HG02840 (cell line): Measurements from ENCODE around the gene OPN5.
A peak's percentile ranks its signal among the peaks of the same experiment; 100 is the strongest.

Experiments used
- ATAC-seq: cut with Tn5 transposase; IDR thresholded peaks from one replicate; pipeline ENCODE4 v1.9.1; 2021; ENCODE audit warnings: mild to moderate bottlenecking, moderate library complexity, moderate number of reproducible peaks; ENCODE audit not compliant: unreplicated experiment, low FRiP score

Gene OPN5

DNA sequence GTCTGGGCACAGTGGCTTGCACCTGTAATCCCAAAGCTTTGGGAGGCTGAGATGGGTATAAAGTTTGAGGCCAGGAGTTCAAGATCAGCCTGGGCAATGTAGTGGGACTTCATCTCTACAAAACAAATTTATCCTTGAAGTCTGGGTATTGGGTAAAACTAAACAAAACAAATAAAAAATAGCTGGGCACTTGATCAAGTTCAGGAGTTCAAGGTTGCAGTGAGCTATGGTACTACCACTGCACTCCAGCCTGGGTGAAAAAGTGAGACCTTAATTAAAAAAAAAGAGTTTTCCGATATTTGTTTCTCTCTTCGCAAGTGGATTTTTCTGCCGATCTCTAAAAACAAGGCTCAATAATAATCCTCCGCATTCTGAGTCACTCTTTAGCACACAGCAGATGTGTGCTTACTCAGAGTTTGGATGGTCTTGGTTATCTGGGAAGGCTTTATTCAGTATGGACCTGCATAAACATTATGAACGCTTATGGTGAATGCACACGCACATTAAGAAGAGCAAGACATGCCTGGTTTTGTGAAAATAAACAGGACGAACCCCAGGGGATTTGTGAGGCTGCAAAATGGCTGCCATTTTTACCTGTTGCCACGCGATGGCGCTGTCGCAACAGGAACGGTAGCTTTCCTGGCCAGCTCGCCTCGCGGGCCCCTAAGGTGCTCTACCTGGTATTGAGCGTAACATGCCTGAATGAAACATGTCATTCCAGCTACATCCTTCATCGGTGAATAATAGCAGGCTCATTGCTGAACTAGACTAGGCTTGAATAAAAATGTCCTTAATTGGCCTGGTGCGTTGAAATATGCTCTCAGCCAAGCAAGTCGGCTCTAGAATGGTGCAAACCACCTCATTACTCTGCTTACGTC lies 6.0 kb downstream of the OPN5 start:
- ATAC-seq: peak; percentile 82

DNA sequence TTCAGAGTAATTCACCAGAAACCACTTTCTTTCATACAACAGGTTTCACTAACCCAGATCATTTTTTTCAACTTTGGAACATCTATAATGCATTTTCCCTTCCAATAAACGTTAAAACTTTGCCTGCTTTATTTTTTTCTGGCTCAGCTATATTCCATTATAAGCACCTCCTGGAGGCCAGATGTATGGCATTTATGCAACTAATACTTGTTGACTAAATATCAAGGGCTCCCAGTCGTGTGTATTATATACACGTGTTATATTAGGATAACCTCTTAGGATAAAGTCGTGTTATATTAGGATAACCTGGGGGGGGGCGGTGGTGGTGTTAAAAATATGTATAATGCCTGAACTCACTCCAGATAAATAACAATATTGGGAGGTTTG lies 6.7 kb downstream of the OPN5 start:
- no peak for ATAC-seq

DNA sequence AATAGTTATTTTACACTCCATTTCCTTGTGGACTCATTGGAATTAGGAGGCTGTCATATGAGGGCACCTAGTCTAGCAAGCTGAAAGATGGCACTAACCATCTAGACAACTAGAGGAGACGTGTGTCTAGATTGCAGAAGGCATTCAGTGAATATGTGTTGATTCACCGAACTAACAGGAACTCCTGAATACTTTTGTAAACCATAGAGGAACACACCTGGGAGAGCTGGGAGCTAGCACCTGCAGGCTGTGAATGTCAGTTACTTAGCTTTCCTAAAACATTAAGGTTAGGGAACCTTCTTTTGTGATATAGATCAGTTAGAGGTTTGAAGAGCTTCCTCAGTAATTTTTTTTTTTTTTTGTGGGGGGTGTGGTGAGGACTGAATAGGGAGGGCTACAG lies 7.7 kb downstream of the OPN5 start:
- no peak for ATAC-seq

DNA sequence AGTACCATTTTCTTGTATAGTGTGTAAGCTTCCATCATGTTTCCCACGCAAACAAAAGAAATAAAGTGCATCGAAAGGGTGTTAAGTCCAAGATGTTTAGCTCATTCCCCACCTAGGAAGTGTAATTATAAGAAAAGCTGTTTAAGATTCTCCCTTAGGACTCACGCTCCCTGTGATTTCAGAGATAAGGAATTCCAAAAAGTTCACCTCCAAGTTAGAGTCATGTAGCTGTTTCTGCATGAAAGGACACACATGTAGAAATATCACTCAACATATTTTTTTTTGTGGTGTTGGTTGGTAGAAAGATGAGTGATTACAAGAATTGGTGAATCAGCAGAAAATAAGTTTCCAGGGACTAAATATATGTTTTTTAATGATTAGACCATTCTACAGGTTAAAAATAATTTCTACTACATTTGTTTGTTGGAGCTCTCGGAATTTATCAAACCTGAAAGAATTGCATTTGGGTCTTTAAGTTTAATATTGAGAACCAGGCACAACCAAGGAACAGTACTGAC lies 10.4 kb downstream of the OPN5 start:
- ATAC-seq: no peak

DNA sequence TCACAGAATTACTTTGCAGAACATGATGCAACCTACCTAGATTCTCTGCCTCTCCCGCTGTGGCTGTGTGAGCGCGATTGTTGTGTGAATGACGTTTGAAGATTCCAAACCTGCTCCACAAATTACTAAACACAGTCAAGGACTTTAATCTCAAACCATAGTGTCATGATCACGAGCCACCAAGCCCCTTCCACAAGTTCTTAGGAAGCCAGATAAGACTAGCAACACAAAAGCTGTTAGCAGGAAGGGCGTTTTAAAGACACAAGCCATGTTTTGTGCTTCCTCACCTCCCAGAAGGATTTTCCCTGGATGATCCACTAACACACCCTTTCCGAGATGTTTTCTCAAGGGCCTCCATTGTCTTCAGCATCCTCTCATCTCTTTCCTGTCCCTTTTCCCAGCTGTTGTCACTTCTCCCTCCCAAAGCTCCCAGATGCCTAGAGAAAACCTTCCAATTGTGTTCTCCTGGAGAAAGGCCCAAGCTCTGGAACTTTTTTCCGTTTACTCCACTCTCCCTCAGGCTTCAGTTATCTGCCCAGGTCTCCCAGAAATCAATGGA lies 12.8 kb downstream of the OPN5 start:
- ATAC-seq: no peak

DNA sequence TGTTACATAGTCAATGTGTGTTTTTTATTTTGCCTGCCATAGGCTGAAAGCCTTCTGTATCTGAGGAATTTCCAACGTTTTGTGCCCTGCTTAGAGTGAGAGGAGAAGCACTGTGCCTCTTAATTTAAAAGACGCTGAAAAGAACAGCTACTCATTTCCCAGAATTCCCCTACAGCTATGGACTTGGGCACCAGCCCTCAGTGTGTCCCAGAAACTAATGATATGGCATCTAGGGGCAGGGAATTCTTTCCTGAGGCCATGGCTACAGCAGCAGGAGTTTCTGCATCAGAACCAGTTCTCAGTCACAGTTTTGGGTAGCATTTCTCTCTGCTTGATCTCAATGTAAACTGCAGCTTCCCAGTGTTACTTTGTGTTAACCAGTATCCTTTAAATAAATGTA lies 20.2 kb downstream of the OPN5 start:
- no peak for ATAC-seq

DNA sequence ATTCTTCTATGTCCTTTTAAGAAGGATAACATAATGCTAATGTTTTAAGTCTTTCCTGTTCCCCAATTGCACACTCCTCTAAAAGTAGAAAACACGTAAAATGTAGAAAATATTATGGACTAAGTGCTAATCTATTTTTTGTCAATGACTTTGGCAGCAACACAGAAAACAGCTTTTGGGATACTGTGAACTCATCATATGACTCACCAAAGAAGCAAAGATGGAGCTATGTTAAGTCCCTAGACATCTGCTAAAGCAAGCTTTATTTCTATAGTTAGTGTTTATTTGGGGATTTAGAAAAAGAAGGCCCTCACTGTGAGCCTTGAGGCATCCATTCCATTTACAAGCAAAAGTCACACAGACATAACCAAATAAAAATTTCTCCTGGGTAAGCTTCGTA lies 23.0 kb downstream of the OPN5 start:
- ATAC-seq: no peak

DNA sequence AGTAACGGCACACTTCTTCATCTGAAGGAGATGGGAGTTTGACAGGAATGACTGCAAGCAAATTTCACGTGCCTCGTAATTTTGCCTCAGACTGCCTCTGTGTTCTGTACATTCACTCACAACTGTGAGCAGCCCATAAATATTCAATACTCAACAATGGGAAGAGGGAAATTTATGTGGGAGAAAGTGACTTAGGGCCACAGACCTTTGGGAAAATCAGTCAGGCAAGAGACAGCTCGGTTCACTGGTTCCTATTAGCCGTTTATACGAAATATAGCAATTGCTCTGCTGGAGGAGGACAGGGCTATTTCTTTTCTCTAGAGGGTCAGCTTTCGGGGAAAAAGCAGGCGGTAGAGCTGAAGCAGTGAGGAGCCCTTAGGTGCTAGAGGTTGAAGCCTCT lies 28.0 kb downstream of the OPN5 start:
- ATAC-seq: no peak

DNA sequence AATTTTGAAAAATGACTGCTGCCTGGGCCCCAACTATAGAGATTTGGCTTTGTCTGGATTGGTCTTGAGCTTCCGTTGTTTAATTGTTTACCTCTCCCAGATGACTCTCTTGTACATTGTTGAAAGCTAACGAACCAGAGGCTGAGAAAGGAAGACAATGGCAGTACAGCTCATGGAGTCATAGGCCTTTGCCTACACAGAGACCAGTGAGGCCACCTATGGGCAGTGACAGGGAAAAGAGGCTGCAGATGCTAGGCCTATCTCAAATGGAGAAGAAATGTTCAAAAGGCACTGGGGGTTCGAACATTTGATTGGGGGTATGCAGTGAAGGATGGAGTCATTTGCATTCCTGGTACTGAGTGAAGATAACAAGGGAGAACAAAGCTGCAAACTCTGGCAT lies 29.1 kb downstream of the OPN5 start:
- ATAC-seq: no peak

DNA sequence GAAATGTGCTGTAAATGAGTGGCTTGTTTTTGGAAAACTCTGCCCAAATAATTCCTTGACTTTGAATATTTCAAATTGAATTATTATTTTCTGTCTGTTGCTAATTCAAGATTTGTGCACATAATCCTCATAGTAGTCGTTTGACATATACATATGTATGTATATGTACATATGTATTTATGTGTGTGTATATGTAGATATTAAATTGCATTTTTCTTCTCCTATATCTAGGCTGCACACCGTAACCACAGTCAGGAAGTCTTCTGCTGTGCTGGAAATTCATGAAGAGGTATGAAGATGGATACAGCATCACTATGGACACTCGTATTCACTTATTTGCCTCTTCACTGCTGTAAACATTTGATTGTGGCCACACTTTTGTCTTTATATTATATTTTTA lies 29.6 kb downstream of the OPN5 start:
- ATAC-seq: no peak

DNA sequence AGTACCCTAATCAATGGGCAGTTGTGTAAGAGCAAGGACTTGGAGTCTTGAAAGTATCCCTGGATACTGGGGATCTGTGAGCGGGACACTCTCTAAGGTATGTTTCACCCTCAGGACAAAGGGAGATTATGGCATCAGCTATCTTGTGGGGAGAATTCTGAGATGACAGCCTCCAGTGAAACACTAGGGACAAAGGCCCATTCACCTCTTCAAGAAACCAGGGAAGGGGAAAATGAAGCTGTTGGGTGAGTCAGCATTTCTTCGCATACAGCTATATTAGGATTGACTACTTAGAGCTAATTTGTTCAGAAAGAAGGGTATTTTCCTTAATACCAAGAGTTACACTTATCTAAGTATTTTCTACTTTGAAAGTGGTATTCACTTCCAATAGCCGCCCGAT lies 35.9 kb downstream of the OPN5 start:
- no peak for ATAC-seq

DNA sequence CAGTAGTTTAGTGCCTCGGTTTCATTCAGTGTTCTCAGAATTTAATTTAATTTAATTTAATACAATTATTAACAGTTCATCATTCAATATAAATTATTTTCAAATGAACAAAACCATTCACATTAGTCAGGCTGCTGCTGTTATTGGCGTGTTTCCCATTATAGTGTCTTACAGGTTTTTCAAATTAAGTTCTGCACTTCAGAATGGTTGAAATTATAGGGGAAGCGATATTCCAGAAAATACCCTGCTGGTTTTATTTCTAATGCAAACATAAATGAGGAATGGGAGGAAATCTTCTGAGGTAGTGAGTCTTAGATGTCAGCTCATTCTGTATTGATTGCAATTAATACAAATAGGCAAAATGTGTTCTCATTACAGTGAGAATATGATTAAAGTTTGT lies 37.6 kb downstream of the OPN5 start:
- ATAC-seq: no peak

DNA sequence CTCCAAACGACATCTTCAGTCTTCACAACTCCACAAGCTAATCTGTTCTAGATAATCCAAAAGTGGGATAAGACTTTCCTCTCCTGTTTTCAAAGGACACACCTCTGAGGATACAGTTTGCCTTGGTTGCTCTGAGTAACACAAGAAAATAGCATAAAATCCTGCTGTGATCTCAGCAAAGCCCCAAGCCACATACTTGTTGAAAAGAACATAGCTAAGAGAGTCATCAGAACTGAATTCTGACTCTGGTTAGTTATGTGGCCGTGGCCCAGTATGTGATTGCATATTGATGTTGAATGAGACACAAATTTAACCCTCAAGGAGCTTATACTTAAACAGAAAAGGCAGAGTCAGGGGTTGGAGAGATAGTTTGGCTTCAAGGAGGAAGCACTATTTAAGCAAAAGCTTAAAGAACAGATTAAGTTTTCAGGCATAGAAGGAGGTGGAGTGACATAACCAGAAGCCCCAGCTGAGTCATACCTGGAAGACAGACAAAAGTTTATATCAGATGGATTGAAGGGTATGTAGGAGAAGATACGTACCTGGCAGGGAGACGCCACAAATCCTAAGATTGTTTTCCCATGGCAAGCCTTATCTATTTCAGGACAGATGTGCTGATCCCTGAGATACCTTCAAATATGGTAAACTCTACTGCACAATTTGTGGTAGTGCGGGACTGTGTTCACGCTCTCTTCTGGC lies 41.2 kb downstream of the OPN5 start:
- no peak for ATAC-seq

DNA sequence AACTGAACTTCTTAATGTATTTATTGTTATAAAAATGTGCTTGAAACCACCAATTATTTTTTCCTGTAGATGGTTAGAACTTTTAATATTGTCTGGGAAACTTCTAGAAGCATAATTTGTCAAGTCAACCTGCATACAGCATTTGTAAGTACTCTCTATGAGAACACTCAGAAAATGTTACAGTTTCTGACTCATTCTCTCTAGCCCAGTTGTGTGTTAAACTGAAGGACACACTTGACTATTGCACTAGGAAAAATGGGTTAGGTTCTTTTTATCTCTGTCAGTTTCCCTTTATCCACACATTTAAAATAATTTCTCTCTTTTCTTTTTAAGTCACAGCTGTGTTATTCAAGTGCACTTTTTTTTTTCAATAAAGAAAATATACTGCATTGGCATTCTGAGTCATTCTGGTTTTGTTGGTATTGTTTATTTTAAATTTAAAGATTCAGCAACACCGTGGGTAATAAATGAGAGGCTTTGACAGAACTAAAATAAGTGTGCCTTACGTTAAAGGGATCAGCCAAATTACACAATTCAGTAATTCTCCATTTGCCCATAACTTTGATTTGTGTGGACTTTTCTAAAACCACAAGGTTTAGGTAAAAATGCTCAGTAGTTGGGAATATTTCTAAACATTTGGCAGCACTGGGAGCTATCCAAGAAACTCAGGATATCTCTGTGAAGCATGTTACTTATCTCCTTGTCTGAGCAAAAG lies 50.7 kb downstream of the OPN5 start:
- ATAC-seq: no peak

DNA sequence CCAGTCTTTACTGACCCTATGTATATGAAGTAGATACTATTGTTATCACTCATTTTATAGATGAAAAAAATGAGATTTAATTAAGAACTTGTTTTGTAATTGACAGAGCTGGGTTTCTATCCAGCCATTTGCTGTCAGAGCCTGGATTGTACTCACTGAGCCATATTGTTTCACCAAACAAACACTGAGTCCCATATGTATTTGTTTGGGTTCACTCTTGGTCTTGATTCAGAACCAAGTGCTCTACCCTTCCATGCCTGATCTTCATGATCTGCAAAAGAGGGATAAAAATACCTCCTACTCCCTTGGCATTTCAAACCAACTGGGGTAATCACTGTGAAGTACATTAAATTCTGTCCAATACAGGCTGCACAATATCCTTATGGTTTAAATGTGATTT lies 52.4 kb downstream of the OPN5 start:
- no peak for ATAC-seq

DNA sequence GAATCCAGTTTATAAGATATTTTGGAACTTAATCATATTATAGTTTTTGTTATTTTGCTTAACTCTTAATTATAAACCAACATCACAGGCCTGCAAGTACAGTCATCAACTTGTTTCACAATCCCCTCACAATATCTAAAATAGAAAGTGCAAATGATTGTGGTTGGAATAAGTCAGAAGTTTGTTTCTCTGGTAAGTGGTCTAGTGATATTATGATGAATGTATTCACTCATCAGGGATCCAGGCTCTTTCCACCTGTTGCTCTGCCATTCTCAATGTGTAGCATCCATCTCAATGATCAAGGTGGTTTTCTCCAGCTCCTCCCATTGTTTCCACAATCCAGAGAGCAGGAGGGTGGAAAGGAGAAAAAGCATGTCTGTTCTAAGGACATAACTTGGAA lies 54.2 kb downstream of the OPN5 start:
- no peak for ATAC-seq

DNA sequence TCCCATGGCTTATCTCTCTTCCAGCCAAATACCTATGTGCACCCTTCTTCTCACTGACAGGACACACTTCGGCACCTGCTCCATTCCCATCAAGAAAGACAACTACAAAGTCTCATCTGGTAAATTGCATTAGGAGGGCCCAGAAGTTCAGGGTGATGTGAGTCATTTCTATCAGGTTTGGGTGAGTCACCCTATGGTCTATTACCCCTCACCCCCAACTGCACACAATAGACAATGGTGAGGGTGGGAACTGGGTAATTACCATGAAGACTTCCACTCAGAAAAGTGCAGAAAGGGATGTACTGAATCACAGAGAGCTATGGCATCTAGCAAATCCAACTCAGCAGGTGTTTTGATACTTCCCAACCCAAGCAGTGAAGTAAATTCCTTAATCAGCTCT lies 54.8 kb downstream of the OPN5 start:
- no peak for ATAC-seq

DNA sequence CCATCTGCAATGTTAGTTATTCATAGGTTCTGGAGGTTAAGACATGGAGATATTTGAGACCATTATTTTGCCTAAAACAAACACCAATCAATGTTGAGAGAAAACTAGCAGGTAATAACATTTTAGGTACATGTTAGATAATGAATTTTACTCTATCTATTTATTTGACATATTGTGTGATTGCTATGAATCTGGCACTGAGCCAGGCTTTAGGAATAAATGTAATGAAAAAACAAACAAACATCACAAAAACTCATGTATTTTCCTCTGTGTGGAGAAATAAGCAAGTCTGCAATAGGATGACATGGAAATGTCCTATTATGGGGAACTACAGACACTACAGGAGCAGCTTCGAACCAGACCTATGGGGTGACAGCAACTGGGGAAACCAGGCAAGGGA lies 57.8 kb downstream of the OPN5 start:
- ATAC-seq: no peak

DNA sequence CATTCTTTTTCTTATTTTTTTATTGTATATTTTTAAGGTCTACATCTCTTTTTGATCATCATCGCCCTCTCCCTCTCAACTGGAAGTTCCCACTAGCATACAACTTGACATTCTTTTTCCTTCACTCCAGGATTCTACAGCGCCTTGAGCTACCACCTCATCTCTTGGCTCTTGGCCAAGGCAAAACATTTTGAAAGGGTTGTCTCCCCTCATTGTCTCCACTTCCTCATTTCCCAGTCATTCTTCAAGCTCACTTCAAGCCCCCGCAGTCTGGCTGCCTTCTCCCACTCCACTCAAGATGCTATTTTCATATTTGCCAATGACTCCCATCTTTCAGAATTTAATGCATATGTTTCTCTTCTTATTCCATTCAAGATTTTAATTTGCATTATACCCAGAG lies 63.0 kb downstream of the OPN5 start:
- ATAC-seq: no peak

DNA sequence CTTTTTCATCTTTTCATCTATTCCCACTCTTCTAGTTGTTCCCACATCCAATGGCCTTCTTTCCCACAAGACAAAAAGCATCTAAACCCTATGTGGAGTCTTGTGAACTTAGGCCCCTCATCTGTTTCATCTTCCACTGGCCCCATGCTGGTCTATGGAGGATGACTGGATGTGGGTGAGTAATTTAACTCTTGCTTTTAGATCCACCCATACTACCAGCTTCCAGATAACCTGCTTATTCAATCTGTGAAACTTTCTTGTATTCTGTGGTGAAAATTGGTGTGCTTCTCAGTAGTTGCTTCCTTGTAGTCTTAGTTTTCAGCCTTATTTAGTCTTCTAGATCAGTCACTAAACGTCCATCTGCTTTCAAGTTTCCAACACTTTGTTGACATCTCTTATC lies 64.9 kb downstream of the OPN5 start:
- no peak for ATAC-seq

DNA sequence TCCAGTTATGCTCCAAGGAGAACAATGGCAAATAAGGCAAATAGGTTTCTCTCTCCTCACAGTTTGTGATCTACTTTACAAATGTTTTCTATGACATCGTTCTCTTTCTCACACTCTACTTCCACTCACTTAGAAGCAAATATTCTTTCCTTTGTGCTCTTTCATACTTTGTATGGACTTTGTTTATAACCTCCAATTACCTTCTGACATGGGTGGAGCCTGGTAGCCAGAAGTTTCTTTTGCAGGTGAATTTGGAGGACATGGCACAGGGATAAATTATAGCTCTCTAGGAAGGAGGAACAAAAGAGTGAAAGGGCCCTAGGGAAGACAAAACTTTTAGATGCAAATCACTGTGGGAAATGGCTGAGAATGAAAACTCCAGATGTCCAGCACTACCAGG lies 69.3 kb downstream of the OPN5 start:
- ATAC-seq: no peak
